H1 (cell line): ENCODE measurements around the gene FIG4.

Experiments used
- MAFK ChIP-seq: IDR thresholded peaks from 2 replicates; pipeline ENCODE4 v1.6.1; 2012; ENCODE audit warnings: low read depth, mild to moderate bottlenecking, improper control_type of control experiment, low read length
- POLR2A ChIP-seq, 2 experiments: IDR thresholded peaks; 1 replicate in 1 of 2; 2 replicates in 1 of 2; pipeline ENCODE4 v1.6.1; 2011; ENCODE audit warnings: low read depth in 2 of 2, low read length in 2 of 2, mild to moderate bottlenecking in 2 of 2; ENCODE audit errors: control extremely low read depth in 1 of 2
- SIN3A ChIP-seq, 2 experiments: IDR thresholded peaks in 1 of 2; conservative IDR thresholded peaks in 1 of 2; 2 replicates each; pipeline ENCODE4 v1.6.1; 2011 to 2012; ENCODE audit warnings: low read length in 2 of 2, improper control_type of control experiment in 1 of 2, low read depth in 1 of 2, mild to moderate bottlenecking in 1 of 2
- TF ChIP-seq, protein P1 (sequence below), 3 experiments: IDR thresholded peaks; 1 replicate in 2 of 3; 2 replicates in 1 of 3; pipeline versions ENCODE4 v1.5.1 to v1.6.1; 2011; ENCODE audit warnings: low read length in 3 of 3, mild to moderate bottlenecking in 3 of 3, inconsistent platforms in 2 of 3, low read depth in 1 of 3, moderate library complexity in 1 of 3; ENCODE audit not compliant: insufficient read depth in 1 of 3; ENCODE audit errors: control extremely low read depth in 1 of 3

DNA sequence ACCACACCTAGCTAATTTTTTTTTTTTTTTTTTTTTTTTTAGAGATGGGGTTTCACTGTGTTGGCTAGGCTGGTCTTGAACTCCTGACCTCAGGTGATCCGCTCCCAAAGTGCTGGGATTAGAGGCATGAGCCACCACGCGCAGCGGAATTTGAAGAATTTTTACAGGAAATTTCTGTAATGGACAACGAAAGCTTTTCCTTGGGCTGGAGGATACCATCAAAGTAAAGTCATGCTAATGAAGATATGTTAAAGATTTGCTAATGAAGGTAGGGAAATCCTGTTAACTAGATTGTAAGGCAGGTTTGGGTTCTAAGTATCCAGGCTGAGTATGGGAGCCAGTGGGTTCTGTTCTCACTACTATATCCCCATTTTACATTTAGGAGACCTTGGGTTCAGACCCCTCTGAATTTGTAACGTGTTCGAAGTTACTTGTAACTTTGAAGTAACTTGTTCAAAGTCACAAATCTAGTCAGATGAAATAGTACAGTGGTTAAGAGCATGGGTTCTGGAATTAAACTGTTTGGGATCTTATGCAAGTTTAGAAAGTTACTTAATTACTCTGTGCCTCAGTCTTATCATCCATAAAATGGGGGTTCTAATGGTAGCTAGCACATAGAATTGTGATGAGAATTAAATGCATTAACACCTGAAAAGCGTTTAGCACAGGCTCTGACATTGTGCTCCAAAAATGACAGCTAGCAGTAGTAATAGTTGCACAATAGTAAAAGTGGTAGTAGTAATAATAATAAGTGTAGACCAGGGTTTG lies 163.6 kb downstream of the FIG4 start:
- TF ChIP-seq, protein P1, sequence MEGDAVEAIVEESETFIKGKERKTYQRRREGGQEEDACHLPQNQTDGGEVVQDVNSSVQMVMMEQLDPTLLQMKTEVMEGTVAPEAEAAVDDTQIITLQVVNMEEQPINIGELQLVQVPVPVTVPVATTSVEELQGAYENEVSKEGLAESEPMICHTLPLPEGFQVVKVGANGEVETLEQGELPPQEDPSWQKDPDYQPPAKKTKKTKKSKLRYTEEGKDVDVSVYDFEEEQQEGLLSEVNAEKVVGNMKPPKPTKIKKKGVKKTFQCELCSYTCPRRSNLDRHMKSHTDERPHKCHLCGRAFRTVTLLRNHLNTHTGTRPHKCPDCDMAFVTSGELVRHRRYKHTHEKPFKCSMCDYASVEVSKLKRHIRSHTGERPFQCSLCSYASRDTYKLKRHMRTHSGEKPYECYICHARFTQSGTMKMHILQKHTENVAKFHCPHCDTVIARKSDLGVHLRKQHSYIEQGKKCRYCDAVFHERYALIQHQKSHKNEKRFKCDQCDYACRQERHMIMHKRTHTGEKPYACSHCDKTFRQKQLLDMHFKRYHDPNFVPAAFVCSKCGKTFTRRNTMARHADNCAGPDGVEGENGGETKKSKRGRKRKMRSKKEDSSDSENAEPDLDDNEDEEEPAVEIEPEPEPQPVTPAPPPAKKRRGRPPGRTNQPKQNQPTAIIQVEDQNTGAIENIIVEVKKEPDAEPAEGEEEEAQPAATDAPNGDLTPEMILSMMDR (IDR thresholded peaks at IDR 0.05; ENCODE audit: control extremely low read depth in 1 of 3, insufficient read depth in 1 of 3, low read depth in 1 of 3, low read length in 3 of 3), result no peak
- TF ChIP-seq POLR2A (IDR thresholded peaks at IDR 0.05; ENCODE audit: control extremely low read depth in 1 of 2, low read depth in 2 of 2, low read length in 2 of 2) (no peak), MAFK (no peak), SIN3A (conservative IDR thresholded peaks at IDR 0.05 in 1 of 2, IDR thresholded peaks at IDR 0.05 in 1 of 2; ENCODE audit: low read depth in 1 of 2, low read length in 2 of 2) (no peak)
